GM12874 (cell line): ENCODE data around the gene ITPR1.

Experiments used
- TF ChIP-seq, protein P1 (sequence below): IDR thresholded peaks from 2 replicates; pipeline ENCODE4 v1.5.1; 2011; ENCODE audit warnings: low read depth, mild to moderate bottlenecking, control low read depth, low read length, moderate library complexity; ENCODE audit not compliant: insufficient read depth

ITPR1 gene

DNA sequence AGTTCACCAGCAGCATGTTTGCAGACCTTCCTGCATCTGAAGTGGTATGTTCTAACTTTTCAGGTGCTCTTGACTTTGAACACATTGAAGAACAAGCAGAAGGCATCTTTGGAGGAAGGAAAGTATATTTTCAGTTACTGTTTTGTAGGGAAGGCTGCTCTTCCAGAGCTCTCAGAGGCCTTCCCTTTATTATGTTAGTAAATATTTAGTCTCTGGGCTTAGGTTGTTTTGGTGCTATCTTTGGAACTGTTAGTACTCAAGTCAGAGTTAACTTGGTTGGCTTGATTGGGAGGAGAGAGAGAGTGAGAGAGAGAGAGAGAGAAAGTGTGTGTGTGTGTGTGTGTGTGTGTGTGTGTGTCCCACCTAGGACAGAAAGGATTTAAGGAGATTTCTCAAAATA lies 188.2 kb downstream of the ITPR1 start:
- TF ChIP-seq, protein P1, sequence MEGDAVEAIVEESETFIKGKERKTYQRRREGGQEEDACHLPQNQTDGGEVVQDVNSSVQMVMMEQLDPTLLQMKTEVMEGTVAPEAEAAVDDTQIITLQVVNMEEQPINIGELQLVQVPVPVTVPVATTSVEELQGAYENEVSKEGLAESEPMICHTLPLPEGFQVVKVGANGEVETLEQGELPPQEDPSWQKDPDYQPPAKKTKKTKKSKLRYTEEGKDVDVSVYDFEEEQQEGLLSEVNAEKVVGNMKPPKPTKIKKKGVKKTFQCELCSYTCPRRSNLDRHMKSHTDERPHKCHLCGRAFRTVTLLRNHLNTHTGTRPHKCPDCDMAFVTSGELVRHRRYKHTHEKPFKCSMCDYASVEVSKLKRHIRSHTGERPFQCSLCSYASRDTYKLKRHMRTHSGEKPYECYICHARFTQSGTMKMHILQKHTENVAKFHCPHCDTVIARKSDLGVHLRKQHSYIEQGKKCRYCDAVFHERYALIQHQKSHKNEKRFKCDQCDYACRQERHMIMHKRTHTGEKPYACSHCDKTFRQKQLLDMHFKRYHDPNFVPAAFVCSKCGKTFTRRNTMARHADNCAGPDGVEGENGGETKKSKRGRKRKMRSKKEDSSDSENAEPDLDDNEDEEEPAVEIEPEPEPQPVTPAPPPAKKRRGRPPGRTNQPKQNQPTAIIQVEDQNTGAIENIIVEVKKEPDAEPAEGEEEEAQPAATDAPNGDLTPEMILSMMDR = no peak

DNA sequence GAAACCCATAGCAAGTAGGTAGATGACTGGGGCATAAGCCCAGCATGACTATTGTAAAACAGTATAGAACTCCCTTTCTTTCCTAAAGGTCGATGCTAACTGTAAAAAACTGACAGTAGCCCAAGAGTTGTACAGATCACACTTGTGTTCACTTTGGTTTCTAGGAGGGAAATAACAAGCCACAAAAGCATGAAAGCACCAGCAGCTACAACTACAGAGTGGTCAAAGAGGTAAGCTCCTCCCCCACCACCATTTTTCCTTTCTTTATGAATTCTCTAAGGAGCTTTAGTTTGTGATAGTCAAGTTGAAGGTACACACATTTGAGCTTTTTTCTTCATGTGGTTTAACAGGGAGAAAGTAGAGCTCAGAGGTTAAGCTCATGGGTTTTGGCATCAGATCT lies 191.0 kb downstream of the ITPR1 start:
- TF ChIP-seq, protein P1 = no peak

DNA sequence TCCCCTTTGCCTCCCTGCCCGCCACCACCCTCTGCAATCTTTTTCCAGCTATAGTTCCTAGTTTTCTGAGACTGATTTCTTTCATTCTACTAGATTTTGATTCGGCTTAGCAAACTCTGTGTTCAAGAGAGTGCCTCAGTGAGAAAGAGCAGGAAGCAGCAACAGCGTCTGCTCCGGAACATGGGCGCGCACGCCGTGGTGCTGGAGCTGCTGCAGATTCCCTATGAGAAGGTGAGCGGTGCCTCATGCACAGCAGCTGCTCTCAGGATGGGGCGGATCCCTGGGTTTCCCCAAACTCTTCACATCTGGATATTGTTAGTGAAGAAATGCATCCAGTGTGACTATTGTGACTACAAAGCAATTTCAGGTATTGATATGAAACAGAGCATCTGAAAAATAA lies 191.8 kb downstream of the ITPR1 start:
- TF ChIP-seq, protein P1 = no peak

DNA sequence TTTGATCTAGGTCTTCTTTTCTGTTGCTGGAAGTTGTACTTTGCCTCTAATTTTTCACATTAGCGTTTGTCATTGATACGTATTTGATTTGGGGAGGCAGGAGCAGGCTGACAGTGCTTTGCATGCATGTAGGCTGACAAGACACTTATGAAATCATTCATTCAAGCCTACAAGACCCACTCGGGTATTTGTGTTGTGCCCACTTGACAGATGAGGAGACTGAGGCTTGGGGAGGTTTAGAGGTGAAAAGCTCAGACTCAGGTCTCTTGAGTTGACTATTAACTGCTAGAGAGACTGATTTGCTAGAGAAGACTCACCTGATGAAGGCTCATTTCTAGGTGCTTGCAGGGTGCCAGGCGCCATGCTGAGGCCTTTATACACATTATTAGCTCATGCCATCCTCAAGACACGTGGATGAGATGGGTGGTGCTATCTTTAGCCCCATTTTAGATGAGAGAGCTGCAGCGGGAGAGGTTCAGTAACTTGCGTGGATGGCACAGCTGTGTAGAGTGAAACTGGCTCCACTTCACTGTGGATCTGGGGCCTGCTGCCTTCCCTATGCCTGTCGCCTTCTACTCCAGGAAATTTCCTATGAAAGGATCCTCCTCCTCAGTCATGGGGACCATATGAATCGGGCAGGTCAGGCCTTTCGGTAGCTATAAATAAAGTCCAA lies 192.7 kb downstream of the ITPR1 start:
- TF ChIP-seq, protein P1 = no peak

DNA sequence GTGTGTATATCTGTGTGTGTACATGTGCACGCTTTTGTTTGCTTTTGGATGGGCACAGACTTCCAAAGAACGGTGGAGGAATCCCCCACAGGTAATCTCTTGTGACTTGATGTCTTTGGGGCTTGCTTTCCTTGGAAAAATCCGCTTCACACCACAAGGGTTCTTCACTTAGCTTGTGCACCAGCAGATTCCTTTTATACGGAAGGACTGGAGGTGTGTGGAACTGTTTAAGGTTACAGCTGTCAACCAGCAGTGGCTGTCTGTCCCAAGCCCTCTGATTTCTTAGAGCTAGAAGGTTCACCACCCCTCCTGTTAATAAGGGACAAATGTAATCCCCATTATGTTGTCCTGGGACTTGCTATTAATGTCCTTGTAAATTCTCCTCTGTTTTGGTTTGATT lies 193.5 kb downstream of the ITPR1 start:
- TF ChIP-seq, protein P1 = no peak

DNA sequence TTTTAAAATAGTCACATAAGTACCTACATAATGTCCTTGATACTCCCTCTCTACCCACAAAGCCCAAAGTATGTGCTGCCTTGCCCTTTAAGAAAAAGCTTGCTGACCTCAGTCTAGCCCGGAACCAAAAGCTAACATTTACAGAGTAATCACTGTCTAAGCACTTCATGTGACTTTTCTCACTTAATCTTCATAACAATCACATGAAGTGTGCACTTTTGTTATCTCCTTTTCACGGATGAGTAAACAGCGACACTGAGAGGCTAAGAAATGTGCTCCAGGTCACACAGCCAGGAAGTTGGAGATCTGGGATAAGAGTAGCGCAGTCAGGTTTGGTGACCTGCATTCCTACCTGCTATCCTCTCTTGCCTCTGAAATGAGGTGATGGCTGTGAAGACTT lies 194.0 kb downstream of the ITPR1 start:
- TF ChIP-seq, protein P1 = no peak

DNA sequence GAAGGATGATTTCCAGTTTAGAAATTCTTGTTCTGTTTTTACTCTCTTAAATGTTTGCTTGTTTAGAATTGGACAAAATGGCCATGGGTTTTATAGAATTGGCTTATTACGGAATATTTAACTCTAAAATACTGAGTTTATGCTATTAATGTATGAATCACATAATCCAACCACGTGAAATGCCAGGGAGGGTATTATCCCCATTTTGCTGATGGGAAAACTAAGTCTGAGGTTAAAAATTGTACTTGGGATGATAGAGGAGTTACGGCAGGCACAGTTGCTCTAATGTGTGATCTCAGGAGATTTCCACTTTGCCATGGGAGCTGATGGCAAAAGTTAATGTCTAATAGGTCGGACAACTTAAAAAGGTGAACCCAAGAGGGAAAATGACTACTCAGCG lies 194.4 kb downstream of the ITPR1 start:
- TF ChIP-seq, protein P1 = no peak
